T-helper 1 cell treated with Interleukin-12 subunit alpha and Interleukin-12 subunit beta and Interleukin-4 antibody, amounts not matched to agents 30 ng/mL and 1 ng/mL, for 36 hours (primary cell): Measurements from ENCODE around the gene CDCA7. TPM values are rescaled to one million over a fixed set of nuclear protein-coding genes. Genes with fewer than 3 reads are reported as not detected.
"Not testable (repeated sequence)": the region's sequence is repeated elsewhere in the genome, so short reads cannot be mapped to it uniquely, and the experiment has no call there.

Experiments
- intact Hi-C: fragments of 100-400 bp; cut with micrococcal nuclease; formaldehyde crosslinking; loops from one replicate; pipeline ENCODE4 v1.15.1; 2024
- total RNA-seq: library from RNA; stranded (reverse); gene quantifications from 2 replicates; pipeline ENCODE4 v1.2.3, GENCODE V29; 2022

Gene CDCA7
- 70.6 and 81.4 TPM in 2 replicates for total RNA-seq

GRCh38 chr2:173354582-173355131, at the start of gene CDCA7:
TSS of gene CDCA7 (plus strand) at chr2:173354872. CDS start at chr2:173354964, 92 bp downstream.
- intact Hi-C loops = loop anchor here (1.0 to 10.0 kb wide), 17 partner anchors 16 to 1810 kb away; partner anchors contain the start of genes ATF2, MAP3K20, OLA1 and PDK1

GRCh38 chr2:173305303-173305702, 49.4 kb upstream of the CDCA7 start:
- intact Hi-C loops = no loop called here

GRCh38 chr2:173307293-173307692, 47.4 kb upstream of the CDCA7 start:
- intact Hi-C loops = no loop called here

- intact Hi-C loops = not testable (repeated sequence)
These were observed 45.3 kb upstream of the CDCA7 start for GRCh38 chr2:173309370-173309769.

- intact Hi-C loops = no loop called here
These were observed 42.6 kb upstream of the CDCA7 start for GRCh38 chr2:173311844-173312606.

- intact Hi-C loops = no loop called here
These were observed 31.3 kb upstream of the CDCA7 start for GRCh38 chr2:173323371-173323770.

GRCh38 chr2:173326806-173327205, 27.9 kb upstream of the CDCA7 start:
- intact Hi-C loops = no loop called here

GRCh38 chr2:173327421-173327820, 27.3 kb upstream of the CDCA7 start:
- intact Hi-C loops = no loop called here

GRCh38 chr2:173333003-173333402, 21.7 kb upstream of the CDCA7 start:
- intact Hi-C loops = not testable (repeated sequence)

- intact Hi-C loops = no loop called here
These were observed 14.9 kb upstream of the CDCA7 start for GRCh38 chr2:173339807-173340206.

GRCh38 chr2:173343921-173344320, 10.8 kb upstream of the CDCA7 start:
- intact Hi-C loops = loop anchor here (1.0 kb wide), 1 partner anchor 44 kb away; no protein-coding TSS in a partner anchor

GRCh38 chr2:173346035-173346434, 8.6 kb upstream of the CDCA7 start:
- intact Hi-C loops = no loop called here

- intact Hi-C loops = no loop called here
These were observed 7.1 kb upstream of the CDCA7 start for GRCh38 chr2:173347305-173348168.

GRCh38 chr2:173349287-173349686, 5.4 kb upstream of the CDCA7 start:
- intact Hi-C loops = no loop called here

- intact Hi-C loops = loop anchor here (10.0 kb wide), 3 partner anchors 796 to 1814 kb away; partner anchors contain the start of genes ATF2, PDK1 and WIPF1
These were observed 4.3 kb upstream of the CDCA7 start for GRCh38 chr2:173350383-173350782.

- intact Hi-C loops = loop anchor here (10.0 kb wide), 3 partner anchors 797 to 1813 kb away; partner anchors contain the start of genes ATF2, PDK1 and WIPF1
These were observed 2.8 kb upstream of the CDCA7 start for GRCh38 chr2:173351879-173352278.

- intact Hi-C loops = loop anchor here (10.0 kb wide), 3 partner anchors 799 to 1811 kb away; partner anchors contain the start of genes ATF2, PDK1 and WIPF1
These were observed 1.1 kb upstream of the CDCA7 start for GRCh38 chr2:173353556-173353955.

- intact Hi-C loops = loop anchor here (1.0 to 10.0 kb wide), 15 partner anchors 16 to 1811 kb away; partner anchors contain the start of genes ATF2, MAP3K20, OLA1 and PDK1
These were observed 545 bp upstream of the CDCA7 start for GRCh38 chr2:173354073-173354581.

- intact Hi-C loops = loop anchor here (2.0 to 10.0 kb wide), 7 partner anchors 68 to 1810 kb away; partner anchors contain the start of genes ATF2, PDK1, SCRN3 and WIPF1
These were observed 627 bp downstream of the CDCA7 start for GRCh38 chr2:173355132-173355865.

- intact Hi-C loops = loop anchor here (2.0 to 10.0 kb wide), 7 partner anchors 69 to 1809 kb away; partner anchors contain the start of genes ATF2, PDK1, SCRN3 and WIPF1
These were observed 1.3 kb downstream of the CDCA7 start for GRCh38 chr2:173355866-173356508.
